Ectodermal cell (in vitro differentiated cells): ENCODE measurements around the gene PARP1.

Experiments used
- H3K27ac ChIP-seq: 2 replicates; pipeline ENCODE4 v1.7.0; 2013; ENCODE audit warnings: mild to moderate bottlenecking, low read depth, low read length; ENCODE audit not compliant: insufficient read depth, poor library complexity, severe bottlenecking
- H3K27me3 ChIP-seq: 2 replicates; pipeline ENCODE4 v1.7.0; 2013; ENCODE audit warnings: mild to moderate bottlenecking, low read length; ENCODE audit not compliant: insufficient read depth, control insufficient read depth, poor library complexity, severe bottlenecking
- H3K36me3 ChIP-seq: one replicate; pipeline ENCODE4 v1.7.0; 2013; ENCODE audit warnings: low read length; ENCODE audit not compliant: control insufficient read depth, insufficient read depth
- H3K4me1 ChIP-seq: one replicate; pipeline ENCODE4 v1.7.0; 2013; ENCODE audit warnings: low read length; ENCODE audit not compliant: control insufficient read depth, insufficient read depth
- H3K4me3 ChIP-seq: 2 replicates; pipeline ENCODE4 v1.7.0; 2013; ENCODE audit warnings: low read depth, low read length, control low read depth; ENCODE audit not compliant: insufficient read depth
- H3K9me3 ChIP-seq: 2 replicates; pipeline ENCODE4 v1.7.0; 2013; ENCODE audit warnings: mild to moderate bottlenecking, low read length, moderate library complexity; ENCODE audit not compliant: control insufficient read depth
- WGBS, 2 experiments: methylation state at CpG; one replicate each; pipeline ENCODE4 v1.1.7; 2013; ENCODE audit warnings: missing lambda C conversion rate in 2 of 2; 5-methylcytosine and 5-hydroxymethylcytosine counted together

The PARP1 gene

DNA sequence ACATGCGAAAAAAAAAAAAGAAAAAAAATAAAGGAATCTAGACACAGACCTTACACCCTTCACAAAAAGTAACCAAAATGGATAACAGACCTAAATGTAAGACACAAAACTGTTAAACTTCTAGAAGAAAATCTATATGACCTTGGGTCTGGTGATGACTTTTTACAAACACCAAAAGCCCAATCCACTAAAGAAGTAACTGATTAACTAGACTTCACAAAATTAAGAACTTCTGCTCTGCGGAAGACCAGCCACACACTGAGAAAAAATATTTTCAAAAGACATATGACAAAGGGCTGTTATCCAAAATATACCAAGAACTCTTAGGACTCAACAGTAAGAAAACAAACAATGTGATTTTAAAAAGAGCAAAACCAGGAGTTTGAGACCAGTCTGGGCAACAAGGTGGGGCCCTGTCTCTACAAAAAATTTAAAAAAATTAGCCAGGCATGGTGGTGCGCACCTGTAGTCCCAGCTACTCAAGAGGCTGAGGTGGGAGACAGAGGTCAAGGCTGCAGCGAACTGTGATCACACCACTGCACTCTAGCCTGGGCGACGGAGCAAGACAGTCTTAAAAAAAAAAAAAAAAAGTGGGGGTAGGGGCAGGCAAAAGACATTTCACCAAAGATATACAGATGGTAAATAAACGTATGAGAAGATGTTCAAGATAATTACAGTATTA is 9.8 kb downstream of the PARP1 start:
- H3K36me3 ChIP-seq, result peaks cover 29% of the 10 kb centered on the region

DNA sequence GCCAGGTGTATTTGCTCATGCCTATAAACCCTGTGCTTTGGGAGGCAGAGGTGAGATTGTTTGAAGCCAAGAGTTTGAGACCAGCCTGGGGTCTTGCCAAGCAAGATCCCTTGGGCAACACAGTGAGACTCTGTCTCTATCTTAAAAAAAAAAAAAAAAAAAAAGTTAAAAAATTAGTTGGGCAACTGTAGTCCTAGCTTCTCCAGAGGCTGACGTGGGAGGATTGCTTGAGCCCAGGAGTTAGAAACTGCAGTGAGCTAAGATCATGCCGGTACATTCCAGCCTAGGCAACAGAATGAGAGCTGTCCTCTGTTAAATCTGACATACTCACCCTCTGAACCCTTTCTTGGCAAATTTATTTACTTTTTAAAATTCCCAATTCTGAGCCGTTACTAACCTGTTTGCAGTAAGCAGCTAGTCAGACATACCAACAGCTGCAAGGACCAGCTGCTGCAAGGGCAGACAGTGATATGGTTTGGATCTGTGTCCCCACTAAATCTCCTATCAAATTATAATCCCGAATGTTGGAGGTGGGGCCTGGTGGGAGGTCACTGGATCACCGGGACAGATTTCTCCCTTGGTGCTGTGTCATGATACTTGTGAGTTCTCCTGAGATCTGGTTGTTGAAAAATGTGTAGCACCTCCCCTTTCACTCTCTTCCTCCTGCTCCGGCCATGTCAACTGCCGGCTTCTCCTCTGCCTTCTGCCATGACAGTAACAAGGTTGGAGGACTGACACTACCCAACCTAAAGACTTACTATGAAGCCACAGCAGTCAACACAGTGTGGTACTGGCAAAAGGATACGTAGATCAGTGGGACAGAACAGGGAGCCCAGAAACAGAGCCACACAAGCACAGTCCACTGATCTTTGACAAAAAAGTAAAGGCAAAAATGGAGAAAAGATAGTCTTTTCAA is 10.6 kb downstream of the PARP1 start:
- H3K36me3 ChIP-seq, result peaks cover 29% of the 10 kb centered on the region
- WGBS, 2 experiments, result 90 to 91% methylated on average over 8 of the region's 8 CpGs
- no peaks in the 10 kb centered on the region for H3K27me3 ChIP-seq

More for the DNA sequence above, 9.8 kb downstream of the PARP1 start:
- peaks cover 5% of the 10 kb centered on the region for H3K4me1 ChIP-seq
- no peak overlapping the region for H3K4me3 ChIP-seq
- WGBS, 2 experiments, result 88 to 96% methylated on average over 6 of the region's 7 CpGs
- no peaks in the 10 kb centered on the region for H3K9me3 ChIP-seq
- H3K27ac ChIP-seq, result no peak overlapping the region
- no peaks in the 10 kb centered on the region for H3K27me3 ChIP-seq

DNA sequence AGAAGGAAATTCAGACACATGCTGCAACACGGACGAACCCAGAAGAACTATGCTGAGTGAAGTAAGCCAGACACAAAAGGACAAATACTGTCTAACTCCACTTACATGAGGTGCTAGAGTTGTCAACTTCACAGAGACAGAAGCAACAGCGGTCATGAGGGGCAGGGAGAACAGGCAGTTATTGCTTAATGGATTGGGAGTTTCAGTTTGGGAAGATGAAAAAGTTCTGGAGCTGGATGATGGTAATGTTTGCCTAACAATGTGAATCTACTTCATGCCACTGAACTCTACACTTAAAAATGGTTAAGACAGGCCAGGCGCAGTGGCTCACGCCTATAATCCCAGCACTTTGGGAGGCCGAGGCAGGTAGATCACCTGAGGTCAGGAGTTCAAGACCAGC is 12.1 kb downstream of the PARP1 start:
- Histone ChIP-seq H3K27ac (no peak overlapping the region), H3K36me3 (peaks cover 21% of the 10 kb centered on the region)
- 80 to 88% methylated on average over 5 to 6 of the region's 6 CpGs for WGBS, 2 experiments

More for the DNA sequence above, 10.6 kb downstream of the PARP1 start:
- Histone ChIP-seq H3K4me1 (peaks cover 4% of the 10 kb centered on the region), H3K4me3 (no peak overlapping the region), H3K27ac (no peak overlapping the region), H3K9me3 (no peaks in the 10 kb centered on the region)

DNA sequence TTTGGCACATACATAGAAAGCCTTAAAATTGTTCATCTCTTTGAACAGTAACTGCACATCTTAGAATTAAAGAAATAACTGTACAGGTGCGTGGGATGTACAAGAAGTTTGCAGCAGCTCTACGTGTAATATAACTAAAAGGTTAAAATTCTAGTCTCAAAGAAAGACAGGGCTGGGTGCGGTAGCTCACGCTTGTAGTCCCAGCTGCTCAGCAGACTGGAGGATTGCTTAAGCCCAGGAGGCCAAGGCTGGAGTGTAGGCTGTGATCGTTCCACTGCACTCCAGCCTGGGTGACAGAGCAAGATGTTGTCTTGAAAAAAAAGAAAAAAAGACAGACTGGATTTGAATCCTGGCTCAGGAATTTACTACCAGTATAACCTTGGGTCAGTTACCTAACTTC is 13.4 kb downstream of the PARP1 start:
- 94 to 97% methylated on average over 5 of the region's 5 CpGs for WGBS, 2 experiments
- H3K27me3 ChIP-seq, result no peaks in the 10 kb centered on the region
- peaks cover 25% of the 10 kb centered on the region for H3K36me3 ChIP-seq
- no peak overlapping the region for H3K27ac ChIP-seq
- no peak overlapping the region for H3K4me3 ChIP-seq
- no peaks in the 10 kb centered on the region for H3K9me3 ChIP-seq
- peaks cover 4% of the 10 kb centered on the region for H3K4me1 ChIP-seq

More for the DNA sequence above, 12.1 kb downstream of the PARP1 start:
- H3K27me3 ChIP-seq, result no peaks in the 10 kb centered on the region
- H3K4me1 ChIP-seq, result peaks cover 4% of the 10 kb centered on the region
- no peak overlapping the region for H3K4me3 ChIP-seq
- no peaks in the 10 kb centered on the region for H3K9me3 ChIP-seq

DNA sequence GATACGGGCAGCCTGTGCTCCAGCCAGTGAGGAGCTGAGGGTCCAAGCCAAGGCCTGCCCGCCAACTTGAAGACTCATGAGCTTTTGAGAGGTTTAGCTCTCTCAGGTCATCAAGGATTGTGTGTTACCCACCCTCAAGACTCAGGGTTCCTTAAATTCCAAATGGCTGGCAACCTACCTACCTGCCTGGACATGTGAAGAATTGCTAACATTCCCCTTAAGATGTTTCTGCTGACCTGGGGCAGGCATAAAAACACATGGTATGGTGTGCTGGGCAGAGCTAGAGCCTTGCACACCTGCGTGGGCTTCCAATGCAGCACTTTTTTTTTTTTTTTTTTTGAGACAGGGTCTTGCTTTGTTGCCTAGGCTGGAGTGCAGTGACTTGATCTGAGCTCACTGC is 17.2 kb downstream of the PARP1 start:
- Histone ChIP-seq H3K36me3 (peaks cover 43% of the 10 kb centered on the region), H3K4me3 (no peak overlapping the region), H3K27ac (no peak overlapping the region), H3K4me1 (peaks cover 4% of the 10 kb centered on the region), H3K9me3 (no peaks in the 10 kb centered on the region), H3K27me3 (no peaks in the 10 kb centered on the region)
- 95 to 97% methylated on average over 3 of the region's 3 CpGs for WGBS, 2 experiments

DNA sequence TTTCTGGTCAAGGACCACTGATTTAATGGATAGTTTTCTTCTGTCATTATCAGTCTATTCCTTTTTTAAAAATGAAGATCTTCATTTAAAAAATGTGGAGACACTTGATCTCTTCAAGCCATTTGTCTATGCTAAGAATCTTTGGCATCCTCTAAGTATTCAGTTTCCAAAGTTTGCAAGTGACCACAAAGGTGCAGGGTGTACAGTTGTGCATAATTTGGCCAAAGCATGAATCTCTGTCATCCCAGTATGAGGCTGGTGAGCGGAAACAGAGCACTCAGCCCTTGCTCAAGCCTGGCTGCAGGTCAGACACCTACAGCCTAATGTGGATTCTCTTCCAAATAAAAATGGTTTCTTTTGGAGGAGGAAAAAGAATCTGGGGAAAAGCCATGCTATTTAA is 19.8 kb downstream of the PARP1 start:
- Histone ChIP-seq H3K36me3 (peaks cover 67% of the 10 kb centered on the region), H3K4me1 (peaks cover 4% of the 10 kb centered on the region), H3K9me3 (no peaks in the 10 kb centered on the region), H3K27ac (no peak overlapping the region), H3K4me3 (no peak overlapping the region), H3K27me3 (no peaks in the 10 kb centered on the region)
- 90 to 100% methylated on average over 1 of the region's 1 CpG for WGBS, 2 experiments

DNA sequence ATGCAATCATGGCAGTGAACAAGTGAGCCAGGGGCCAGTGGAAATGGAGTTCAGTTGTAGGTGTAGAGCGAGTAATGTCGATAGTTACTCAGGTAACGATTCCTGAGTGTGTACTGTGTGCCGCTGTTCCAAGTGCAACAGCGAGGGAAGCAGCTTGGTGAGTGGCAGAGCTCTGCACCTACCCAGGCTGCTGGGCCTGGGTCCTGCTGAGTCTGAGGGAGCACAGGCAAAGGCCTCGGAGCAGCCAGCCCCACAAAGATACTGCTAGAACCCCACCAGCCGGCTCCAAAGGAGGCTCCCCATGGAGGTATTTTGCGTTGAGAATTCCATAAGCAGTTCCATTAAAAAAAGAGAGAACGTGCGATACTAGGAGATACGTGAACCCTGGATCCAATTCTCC is 23.2 kb downstream of the PARP1 start:
- Histone ChIP-seq H3K4me1 (no peaks in the 10 kb centered on the region), H3K36me3 (peaks cover 78% of the 10 kb centered on the region), H3K9me3 (no peaks in the 10 kb centered on the region), H3K27me3 (no peaks in the 10 kb centered on the region), H3K27ac (no peak overlapping the region), H3K4me3 (no peak overlapping the region)
- WGBS, 2 experiments, result 88 to 91% methylated on average over 11 of the region's 11 CpGs

DNA sequence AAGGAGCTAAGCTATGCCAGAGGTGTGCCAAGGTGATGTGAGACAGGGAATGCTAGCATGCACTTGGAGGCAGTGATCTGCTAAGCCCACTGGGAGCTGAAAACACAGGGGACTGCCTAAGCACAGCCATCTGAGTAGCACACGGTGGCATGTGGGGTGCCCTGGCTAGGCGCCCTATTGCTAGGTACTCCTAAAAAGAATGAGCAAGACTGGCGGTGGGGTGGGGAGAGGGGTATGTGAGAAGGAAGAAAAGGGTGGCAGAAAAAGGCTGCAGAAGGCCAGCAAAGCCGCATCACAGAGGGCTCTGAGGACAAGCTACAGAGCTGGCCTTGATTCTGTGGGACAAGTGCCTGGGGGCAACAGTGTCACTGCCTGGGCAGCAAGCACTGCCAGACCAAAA is 23.9 kb downstream of the PARP1 start:
- Histone ChIP-seq H3K9me3 (no peaks in the 10 kb centered on the region), H3K4me1 (no peaks in the 10 kb centered on the region), H3K27ac (no peak overlapping the region), H3K36me3 (peaks cover 84% of the 10 kb centered on the region), H3K4me3 (no peak overlapping the region), H3K27me3 (no peaks in the 10 kb centered on the region)
- WGBS, 2 experiments, result 94 to 95% methylated on average over 4 of the region's 4 CpGs

DNA sequence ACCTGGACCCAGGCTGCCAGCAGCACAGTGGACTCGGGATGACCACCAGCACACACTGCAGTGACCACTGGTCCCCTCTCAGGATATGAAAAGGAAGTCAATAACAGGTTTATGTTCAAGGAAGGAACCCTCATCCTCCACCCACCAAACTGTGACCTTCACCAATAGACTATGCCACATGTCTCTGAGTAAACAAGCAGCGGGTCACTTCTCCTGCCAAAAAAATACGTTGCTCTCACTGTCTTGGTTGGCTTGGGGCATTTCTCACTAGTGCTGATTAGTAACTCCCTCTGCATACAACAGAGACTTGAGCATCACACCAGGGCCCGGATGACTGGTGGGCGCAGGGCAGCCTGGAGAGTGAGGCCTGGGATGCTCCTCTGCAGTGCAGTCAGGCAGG is 25.9 kb downstream of the PARP1 start:
- WGBS, 2 experiments, result 94 to 96% methylated on average over 5 of the region's 5 CpGs
- H3K36me3 ChIP-seq, result peaks cover 85% of the 10 kb centered on the region

DNA sequence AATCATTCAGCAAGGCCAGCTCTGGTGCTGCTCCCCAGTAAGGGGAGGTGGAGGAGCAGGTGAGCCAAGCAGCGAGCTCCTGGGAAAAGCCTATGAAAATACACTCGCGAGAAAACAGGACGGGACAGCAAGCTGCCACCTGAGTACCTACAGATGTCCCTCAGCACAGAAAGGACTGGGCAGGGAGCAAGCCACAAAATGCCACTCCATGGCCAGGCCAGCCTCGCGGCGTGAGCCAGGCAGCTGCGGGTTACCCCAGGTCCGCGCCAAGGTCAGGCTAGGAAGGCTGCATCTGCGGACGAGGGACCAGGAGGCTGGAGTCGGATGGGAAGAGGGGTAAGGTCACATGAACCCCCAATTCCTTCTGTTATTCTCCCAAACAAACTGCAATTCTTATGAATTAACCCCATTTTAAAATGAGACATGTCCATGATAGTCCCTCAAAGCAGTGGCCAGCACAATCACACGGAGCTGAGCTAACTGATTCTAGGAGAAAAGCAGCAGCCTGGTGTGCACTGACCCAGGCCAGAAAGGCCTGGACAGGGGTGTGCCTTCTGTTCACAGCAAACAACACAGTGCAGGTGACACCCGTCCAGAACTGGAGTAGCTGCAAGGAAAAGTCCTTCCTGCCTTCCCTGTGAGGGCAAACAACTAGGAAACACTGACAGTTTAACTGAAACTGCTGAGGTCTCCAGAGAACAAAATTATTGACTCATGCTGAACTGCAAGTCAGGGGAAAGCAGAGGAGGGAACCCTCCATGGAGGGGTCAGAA is 26.5 kb downstream of the PARP1 start:
- Histone ChIP-seq H3K9me3 (no peaks in the 10 kb centered on the region), H3K27ac (no peak overlapping the region), H3K4me3 (no peak overlapping the region), H3K27me3 (no peaks in the 10 kb centered on the region), H3K36me3 (peaks cover 86% of the 10 kb centered on the region), H3K4me1 (no peaks in the 10 kb centered on the region)
- 94 to 96% methylated on average over 15 of the region's 15 CpGs for WGBS, 2 experiments

More for the DNA sequence above, 25.9 kb downstream of the PARP1 start:
- H3K27ac ChIP-seq, result no peak overlapping the region
- no peak overlapping the region for H3K4me3 ChIP-seq
- H3K9me3 ChIP-seq, result no peaks in the 10 kb centered on the region
- no peaks in the 10 kb centered on the region for H3K27me3 ChIP-seq
- H3K4me1 ChIP-seq, result no peaks in the 10 kb centered on the region
